NOMO-1 treated with dmso at 0.1 percent for 144 hours (cell line): ENCODE data around the gene PXDN.
"Not testable (repeated sequence)": the region's sequence is repeated elsewhere in the genome, so short reads cannot be mapped to it uniquely, and the experiment has no call there.

ENCODE experiments used
- DNase-seq: peaks from one replicate; lab custom pipeline; 2025; ENCODE audit not compliant: unreplicated experiment; lab: John Stamatoyannopoulos, UW

The PXDN gene

GRCh38 chr2:1742301-1742680 is 2.0 kb downstream of the PXDN start:
- DNase-seq: no peak

GRCh38 chr2:1741851-1742250 is 2.5 kb downstream of the PXDN start:
- DNase-seq: no peak

- DNase-seq: no peak
Measured at GRCh38 chr2:1740716-1741589, 3.4 kb downstream of the PXDN start.

- no peak for DNase-seq
Measured at GRCh38 chr2:1739961-1740715, 4.2 kb downstream of the PXDN start.

- no peak for DNase-seq
Measured at GRCh38 chr2:1739322-1739957, 4.9 kb downstream of the PXDN start.

GRCh38 chr2:1738646-1739302 is 5.5 kb downstream of the PXDN start:
- DNase-seq: no peak

GRCh38 chr2:1738163-1738562 is 6.2 kb downstream of the PXDN start:
- DNase-seq: no peak

- DNase-seq: no peak
Measured at GRCh38 chr2:1736997-1737480, 7.3 kb downstream of the PXDN start.

GRCh38 chr2:1736045-1736444 is 8.3 kb downstream of the PXDN start:
- DNase-seq: no peak

- not testable (repeated sequence) for DNase-seq
Measured at GRCh38 chr2:1733298-1733697, 11.0 kb downstream of the PXDN start.

GRCh38 chr2:1731963-1732768 is 12.1 kb downstream of the PXDN start:
- DNase-seq: no peak

- DNase-seq: no peak
Measured at GRCh38 chr2:1731447-1731962, 12.8 kb downstream of the PXDN start.

GRCh38 chr2:1730015-1730927 is 14.0 kb downstream of the PXDN start:
- no peak for DNase-seq

GRCh38 chr2:1729242-1729641 is 15.1 kb downstream of the PXDN start:
- DNase-seq: no peak

GRCh38 chr2:1728821-1729220 is 15.5 kb downstream of the PXDN start:
- DNase-seq: no peak

- DNase-seq: no peak
Measured at GRCh38 chr2:1727796-1728474, 16.4 kb downstream of the PXDN start.

- DNase-seq: no peak
Measured at GRCh38 chr2:1727101-1727771, 17.1 kb downstream of the PXDN start.

- DNase-seq: no peak
Measured at GRCh38 chr2:1726558-1726957, 17.8 kb downstream of the PXDN start.
